D721Med (cell line): ENCODE data around the gene DNAJB14.

Experiments
- DNase-seq: peaks from one replicate; pipeline ENCODE4 v3.0.0; 2011; ENCODE audit warnings: low spot score; ENCODE audit not compliant: insufficient read length
- FAIRE-seq: peaks from 2 replicates; lab custom pipeline; 2011; peaks lifted over from hg19 to GRCh38; lab: Jason Lieb, UNC
- TF ChIP-seq, protein P1 (sequence below): IDR thresholded peaks from 2 replicates; pipeline ENCODE4 v1.5.1; 2012; ENCODE audit warnings: mild to moderate bottlenecking, control low read depth; ENCODE audit not compliant: insufficient read depth; ENCODE audit errors: missing control alignments

Gene DNAJB14

GRCh38 chr4:99943904-99944437 is 2.4 kb downstream of the DNAJB14 start:
- no peak for DNase-seq
- FAIRE-seq = peak; percentile 77
- TF ChIP-seq, protein P1, sequence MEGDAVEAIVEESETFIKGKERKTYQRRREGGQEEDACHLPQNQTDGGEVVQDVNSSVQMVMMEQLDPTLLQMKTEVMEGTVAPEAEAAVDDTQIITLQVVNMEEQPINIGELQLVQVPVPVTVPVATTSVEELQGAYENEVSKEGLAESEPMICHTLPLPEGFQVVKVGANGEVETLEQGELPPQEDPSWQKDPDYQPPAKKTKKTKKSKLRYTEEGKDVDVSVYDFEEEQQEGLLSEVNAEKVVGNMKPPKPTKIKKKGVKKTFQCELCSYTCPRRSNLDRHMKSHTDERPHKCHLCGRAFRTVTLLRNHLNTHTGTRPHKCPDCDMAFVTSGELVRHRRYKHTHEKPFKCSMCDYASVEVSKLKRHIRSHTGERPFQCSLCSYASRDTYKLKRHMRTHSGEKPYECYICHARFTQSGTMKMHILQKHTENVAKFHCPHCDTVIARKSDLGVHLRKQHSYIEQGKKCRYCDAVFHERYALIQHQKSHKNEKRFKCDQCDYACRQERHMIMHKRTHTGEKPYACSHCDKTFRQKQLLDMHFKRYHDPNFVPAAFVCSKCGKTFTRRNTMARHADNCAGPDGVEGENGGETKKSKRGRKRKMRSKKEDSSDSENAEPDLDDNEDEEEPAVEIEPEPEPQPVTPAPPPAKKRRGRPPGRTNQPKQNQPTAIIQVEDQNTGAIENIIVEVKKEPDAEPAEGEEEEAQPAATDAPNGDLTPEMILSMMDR = no peak

- DNase-seq = no peak
- no peak for FAIRE-seq
- TF ChIP-seq, protein P1 = no peak
These were observed 8.1 kb downstream of the DNAJB14 start for GRCh38 chr4:99938243-99938753.

DNA sequence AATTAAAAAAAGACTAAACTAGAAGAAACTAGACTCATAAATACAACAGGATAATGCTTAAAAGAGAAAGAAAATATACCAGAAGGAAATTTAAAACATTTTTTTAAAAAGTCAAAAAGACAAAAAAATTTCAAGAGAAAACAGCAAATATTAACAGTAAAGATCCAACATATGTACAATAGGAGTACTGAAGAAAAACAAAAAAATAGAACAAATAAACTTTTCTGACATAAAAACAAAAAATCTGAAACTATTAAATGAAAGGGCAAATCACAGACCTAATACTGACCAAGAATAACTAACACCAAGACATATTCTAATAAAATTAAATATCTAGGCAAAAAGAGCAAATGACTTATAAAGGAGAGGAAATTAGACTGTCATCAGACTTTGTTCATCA is 11.5 kb downstream of the DNAJB14 start:
- FAIRE-seq (no peak), DNase-seq (no peak)
- TF ChIP-seq, protein P1 = no peak

DNA sequence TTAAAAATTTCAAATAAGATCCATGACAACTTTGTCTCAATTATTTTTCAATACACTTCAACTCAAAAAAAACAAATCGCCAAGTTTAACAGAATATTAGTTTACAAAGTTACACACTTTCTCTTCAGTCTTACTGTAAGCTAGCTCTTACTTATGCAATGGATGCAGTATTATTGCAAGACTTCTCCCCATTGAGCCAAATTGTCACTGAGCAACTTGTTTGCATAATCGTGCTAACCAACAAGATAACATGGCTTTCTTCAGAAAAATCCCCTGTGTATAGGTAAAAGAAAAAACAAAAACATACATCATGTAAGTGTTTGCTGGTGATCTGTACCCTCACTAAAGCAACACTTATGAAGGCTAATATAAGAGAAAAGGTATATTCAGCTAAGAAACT is 18.9 kb downstream of the DNAJB14 start:
- FAIRE-seq (peak; percentile 84), DNase-seq (no peak)
- TF ChIP-seq, protein P1 = no peak

DNA sequence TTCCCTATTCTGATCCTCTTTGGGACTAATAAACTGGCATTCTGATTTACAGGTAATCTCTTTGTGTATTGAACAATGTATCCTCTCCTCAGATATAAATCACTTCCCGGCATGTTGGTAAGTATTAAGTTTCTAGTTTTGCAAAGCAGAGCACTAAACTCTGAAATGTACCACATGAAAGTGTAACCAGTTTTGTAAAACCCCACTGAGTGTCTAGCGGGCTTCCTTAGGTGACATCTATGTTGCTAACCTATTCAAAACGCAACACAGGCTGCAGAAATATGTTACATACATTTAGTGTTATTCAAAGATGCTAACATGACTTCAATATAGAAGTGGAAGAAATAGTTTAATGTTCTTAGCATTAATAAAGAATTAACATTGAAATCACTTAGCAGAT is 25.2 kb downstream of the DNAJB14 start:
- no peak for FAIRE-seq
- TF ChIP-seq, protein P1 = no peak
- no peak for DNase-seq

DNA sequence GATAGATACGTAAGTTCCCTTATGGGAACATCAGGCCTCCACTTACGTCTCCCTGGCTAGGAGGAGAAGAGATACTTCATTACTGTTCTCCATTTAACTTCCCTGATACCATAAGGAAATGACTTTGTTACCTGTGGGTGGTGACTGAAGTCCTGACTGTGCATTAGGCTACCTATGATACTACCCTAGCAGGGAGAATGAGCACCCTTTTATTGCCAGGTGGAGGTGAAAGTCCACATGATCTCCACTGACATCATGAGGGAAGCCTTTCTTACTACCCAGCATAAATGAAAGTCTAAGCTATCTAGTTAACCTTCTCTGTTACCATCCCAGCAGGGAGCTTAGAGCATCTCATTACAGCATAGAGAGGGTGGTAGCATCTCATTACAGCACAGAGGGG is 27.8 kb downstream of the DNAJB14 start:
- no peak for FAIRE-seq
- TF ChIP-seq, protein P1 = no peak
- DNase-seq = no peak

DNA sequence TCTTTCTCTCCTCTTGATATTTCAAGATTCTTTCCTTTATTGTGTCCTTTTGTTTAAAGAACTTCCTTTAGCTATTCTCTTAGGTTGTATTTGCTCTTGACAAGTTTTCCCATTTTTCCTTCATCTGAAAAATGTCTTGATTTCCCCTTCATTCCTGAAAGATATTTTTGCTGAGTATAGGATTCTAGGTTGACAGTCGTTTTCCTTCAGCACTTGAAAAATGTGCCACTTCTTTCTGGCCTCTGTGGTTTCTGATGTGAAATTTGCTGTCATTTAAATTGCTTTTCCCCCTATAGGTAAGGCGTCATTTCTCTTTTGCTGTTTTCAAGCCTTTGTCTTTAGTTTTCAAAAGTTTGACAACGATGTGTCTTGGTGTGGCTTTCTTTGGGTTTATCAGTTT is 28.8 kb downstream of the DNAJB14 start:
- DNase-seq (no peak), FAIRE-seq (no peak)
- TF ChIP-seq, protein P1 = no peak
